ENCODE data around the gene ZNF32. TPM values are rescaled to one million over a fixed set of nuclear protein-coding genes. Genes with fewer than 3 reads are reported as not detected.
"Not testable (repeated sequence)": the region's sequence is repeated elsewhere in the genome, so short reads cannot be mapped to it uniquely, and the experiment has no call there.

ZNF32 gene
- total RNA-seq, 1 donor from 2014 or later, result 50.1 TPM

DNA sequence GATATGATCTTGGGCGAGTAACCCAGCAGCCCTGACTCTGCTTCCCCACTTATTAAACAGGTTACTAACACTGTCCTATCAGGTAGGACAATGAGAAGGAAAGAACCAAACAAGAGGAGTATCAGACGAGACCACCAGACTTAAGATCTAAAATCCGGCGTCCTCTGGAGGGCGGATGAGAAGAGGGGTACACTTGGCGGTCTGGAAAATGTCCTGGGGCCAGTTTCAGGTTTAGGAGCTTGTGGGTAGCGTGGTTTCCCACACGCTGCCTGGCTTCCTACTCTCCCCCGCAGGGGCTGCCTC, 635 bp downstream of the ZNF32 start:
- H3K9me3 ChIP-seq (ENCODE audit: control insufficient read depth in 3 of 3, low read length in 3 of 3), result peaks cover 22 to 37% (median 23%) of the 10 kb centered on the region in 3 donors
- peaks cover 9 to 13% (median 13%) of the 10 kb centered on the region in 3 donors for H3K4me1 ChIP-seq (ENCODE audit: control insufficient read depth in 3 of 3, insufficient read depth in 3 of 3, low read length in 3 of 3)
- peaks cover 30 to 40% (median 33%) of the 10 kb centered on the region in 3 donors for H3K36me3 ChIP-seq (ENCODE audit: control insufficient read depth in 3 of 3, insufficient read depth in 3 of 3, low read length in 3 of 3)
- H3K4me3 ChIP-seq (ENCODE audit: low read length in 3 of 3), result peak overlapping the region; percentile 85 to 92 (median 88)
- H3K9ac ChIP-seq (ENCODE audit: low read depth in 1 of 3, low read length in 3 of 3), result peak overlapping the region; percentile 81 to 92 (median 89)
- H3K27me3 ChIP-seq (ENCODE audit: control insufficient read depth in 3 of 3, insufficient read depth in 3 of 3, low read length in 3 of 3), result no peaks in the 10 kb centered on the region
- H3K27ac ChIP-seq (ENCODE audit: low read depth, low read length), result peak overlapping the region; percentile 63

DNA sequence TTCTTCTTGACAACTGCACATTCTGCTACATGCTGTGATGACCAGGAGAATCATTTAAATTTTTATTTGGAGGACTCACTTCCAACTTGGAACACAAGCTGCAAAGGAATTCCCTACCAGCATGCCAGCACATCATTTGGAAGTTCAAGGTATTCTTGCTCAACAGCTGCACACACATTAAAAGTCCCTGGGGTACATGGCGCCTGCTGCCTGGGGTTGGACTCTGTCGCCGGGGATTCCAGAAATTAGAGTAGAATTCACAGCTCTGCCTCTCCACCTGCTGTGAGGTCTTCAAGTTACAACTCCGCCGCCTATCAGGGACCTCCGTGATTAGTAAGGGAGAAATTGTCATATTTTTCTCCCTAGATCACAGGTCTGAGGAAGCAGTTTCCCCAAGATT, 1.1 kb downstream of the ZNF32 start:
- Histone ChIP-seq H3K27me3 (ENCODE audit: control insufficient read depth in 3 of 3, insufficient read depth in 3 of 3, low read length in 3 of 3) (no peaks in the 10 kb centered on the region), H3K36me3 (ENCODE audit: control insufficient read depth in 3 of 3, insufficient read depth in 3 of 3, low read length in 3 of 3) (peaks cover 35 to 44% (median 37%) of the 10 kb centered on the region in 3 donors), H3K9ac (ENCODE audit: low read depth in 1 of 3, low read length in 3 of 3) (peak overlapping the region in 2 of 3 donors; percentile 89 to 92), H3K4me3 (ENCODE audit: low read length in 3 of 3) (peak overlapping the region; percentile 85 to 92 (median 88)), H3K9me3 (ENCODE audit: control insufficient read depth in 3 of 3, low read length in 3 of 3) (peaks cover 22 to 41% (median 27%) of the 10 kb centered on the region in 3 donors), H3K27ac (ENCODE audit: low read depth, low read length) (no peak overlapping the region), H3K4me1 (ENCODE audit: control insufficient read depth in 3 of 3, insufficient read depth in 3 of 3, low read length in 3 of 3) (peaks cover 9 to 13% (median 13%) of the 10 kb centered on the region in 3 donors)

DNA sequence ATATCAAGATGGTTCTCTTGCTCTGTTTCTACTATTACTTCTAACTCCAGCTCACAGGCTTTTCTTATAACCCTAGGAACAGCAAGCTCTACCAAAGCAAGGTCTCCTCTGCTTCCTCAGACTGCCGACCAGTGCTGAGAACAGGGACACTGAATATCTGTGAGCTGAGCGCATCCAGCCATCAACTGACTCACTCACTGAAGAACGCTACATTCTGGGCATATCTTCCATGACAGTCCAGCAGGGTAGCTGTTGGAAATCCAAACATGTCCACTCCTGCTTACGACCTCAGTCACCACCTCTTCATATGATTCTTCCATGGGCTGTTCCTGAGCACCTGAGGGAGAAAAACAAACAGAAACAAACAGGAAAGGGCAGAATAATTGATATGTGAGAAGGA, 2.8 kb downstream of the ZNF32 start:
- peaks cover 30 to 53% (median 38%) of the 10 kb centered on the region in 3 donors for H3K9me3 ChIP-seq (ENCODE audit: control insufficient read depth in 3 of 3, low read length in 3 of 3)
- peak overlapping the region in 1 of 3 donors; percentile 45 for H3K4me3 ChIP-seq (ENCODE audit: low read length in 3 of 3)
- H3K36me3 ChIP-seq (ENCODE audit: control insufficient read depth in 3 of 3, insufficient read depth in 3 of 3, low read length in 3 of 3), result peaks cover 43 to 50% (median 48%) of the 10 kb centered on the region in 3 donors
- H3K27ac ChIP-seq (ENCODE audit: low read depth, low read length), result no peak overlapping the region
- peaks cover 9 to 13% (median 13%) of the 10 kb centered on the region in 3 donors for H3K4me1 ChIP-seq (ENCODE audit: control insufficient read depth in 3 of 3, insufficient read depth in 3 of 3, low read length in 3 of 3)
- H3K9ac ChIP-seq (ENCODE audit: low read depth in 1 of 3, low read length in 3 of 3), result no peak overlapping the region
- H3K27me3 ChIP-seq (ENCODE audit: control insufficient read depth in 3 of 3, insufficient read depth in 3 of 3, low read length in 3 of 3), result no peaks in the 10 kb centered on the region

DNA sequence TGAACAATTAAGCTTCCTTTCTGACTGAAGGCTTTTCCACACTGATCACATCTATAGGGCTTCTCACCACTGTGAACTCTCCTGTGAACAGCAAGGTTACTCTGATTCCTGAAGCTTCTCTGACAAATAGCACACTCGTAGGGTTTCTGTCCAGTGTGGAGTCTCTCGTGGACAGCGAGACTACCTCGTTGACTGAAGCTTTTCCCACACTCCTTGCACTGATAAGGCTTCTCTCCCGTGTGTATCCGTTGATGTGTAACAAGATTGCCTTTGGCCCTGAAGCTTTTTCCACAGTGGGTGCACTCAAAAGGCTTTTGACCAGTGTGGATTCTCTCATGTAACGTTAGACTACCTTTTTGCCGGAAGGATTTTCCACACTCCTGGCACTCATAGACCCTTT, 4.4 kb downstream of the ZNF32 start:
- Histone ChIP-seq H3K9ac (ENCODE audit: low read depth in 1 of 3, low read length in 3 of 3) (no peak overlapping the region), H3K27me3 (ENCODE audit: control insufficient read depth in 3 of 3, insufficient read depth in 3 of 3, low read length in 3 of 3) (no peaks in the 10 kb centered on the region), H3K4me3 (ENCODE audit: low read length in 3 of 3) (peak overlapping the region in 2 of 3 donors; percentile 0 to 44), H3K4me1 (ENCODE audit: control insufficient read depth in 3 of 3, insufficient read depth in 3 of 3, low read length in 3 of 3) (peaks cover 5 to 11% (median 9%) of the 10 kb centered on the region in 3 donors), H3K36me3 (ENCODE audit: control insufficient read depth in 3 of 3, insufficient read depth in 3 of 3, low read length in 3 of 3) (peaks cover 43 to 50% (median 48%) of the 10 kb centered on the region in 3 donors), H3K27ac (ENCODE audit: low read depth, low read length) (no peak overlapping the region), H3K9me3 (ENCODE audit: control insufficient read depth in 3 of 3, low read length in 3 of 3) (peaks cover 30 to 53% (median 38%) of the 10 kb centered on the region in 3 donors)

DNA sequence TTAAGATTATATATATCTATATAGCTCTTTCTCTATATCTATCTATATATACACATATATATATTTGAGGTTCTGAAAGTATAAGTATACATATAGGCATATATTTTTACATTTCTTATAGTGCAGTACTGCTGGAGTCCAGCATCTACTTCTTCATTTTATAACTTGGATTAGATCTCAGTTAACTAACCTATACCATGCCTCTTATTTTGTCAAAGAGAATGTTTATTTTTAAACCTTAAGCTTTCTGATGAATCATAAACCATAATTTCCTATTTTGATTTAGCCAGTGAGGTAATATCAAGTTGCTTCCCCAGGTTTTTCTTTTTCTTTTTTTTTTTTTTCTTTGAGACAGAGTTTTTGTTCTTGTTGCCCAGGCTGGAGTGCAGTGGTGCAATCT, 8.1 kb downstream of the ZNF32 start:
- H3K27ac ChIP-seq (ENCODE audit: low read depth, low read length), result no peak overlapping the region
- no peak overlapping the region for H3K4me3 ChIP-seq (ENCODE audit: low read length in 3 of 3)
- H3K36me3 ChIP-seq (ENCODE audit: control insufficient read depth in 3 of 3, insufficient read depth in 3 of 3, low read length in 3 of 3), result peaks cover 36 to 41% (median 36%) of the 10 kb centered on the region in 3 donors
- H3K9me3 ChIP-seq (ENCODE audit: control insufficient read depth in 3 of 3, low read length in 3 of 3), result peaks cover 21 to 46% (median 31%) of the 10 kb centered on the region in 3 donors
- no peaks in the 10 kb centered on the region for H3K4me1 ChIP-seq (ENCODE audit: control insufficient read depth in 3 of 3, insufficient read depth in 3 of 3, low read length in 3 of 3)
- no peak overlapping the region for H3K9ac ChIP-seq (ENCODE audit: low read depth in 1 of 3, low read length in 3 of 3)
- no peaks in the 10 kb centered on the region for H3K27me3 ChIP-seq (ENCODE audit: control insufficient read depth in 3 of 3, insufficient read depth in 3 of 3, low read length in 3 of 3)

DNA sequence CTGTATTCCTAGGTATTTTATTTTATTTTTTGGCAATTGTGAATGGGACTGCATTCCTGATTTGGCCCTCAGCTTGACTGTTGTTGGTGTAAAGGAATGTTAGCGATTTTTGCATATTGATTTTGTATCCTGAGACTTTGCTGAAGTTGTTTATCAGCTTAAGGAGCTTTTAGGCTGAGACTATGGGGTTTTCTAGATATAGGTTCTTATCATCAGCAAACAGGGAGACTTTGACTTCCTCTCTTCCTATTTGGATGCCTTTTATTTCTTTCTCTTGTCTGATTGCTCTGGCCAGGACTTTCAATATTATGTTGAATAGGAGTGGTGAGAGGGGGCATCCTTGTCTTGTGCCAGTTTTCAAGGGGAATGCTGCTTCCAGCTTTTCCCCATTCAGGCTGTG, 12.9 kb downstream of the ZNF32 start:
- not testable (repeated sequence) for H3K4me3 ChIP-seq (ENCODE audit: low read length in 3 of 3); H3K27ac ChIP-seq (ENCODE audit: low read depth, low read length); H3K4me1 ChIP-seq (ENCODE audit: control insufficient read depth in 3 of 3, insufficient read depth in 3 of 3, low read length in 3 of 3); H3K27me3 ChIP-seq (ENCODE audit: control insufficient read depth in 3 of 3, insufficient read depth in 3 of 3, low read length in 3 of 3); H3K36me3 ChIP-seq (ENCODE audit: control insufficient read depth in 3 of 3, insufficient read depth in 3 of 3, low read length in 3 of 3); H3K9me3 ChIP-seq (ENCODE audit: control insufficient read depth in 3 of 3, low read length in 3 of 3); H3K9ac ChIP-seq (ENCODE audit: low read depth in 1 of 3, low read length in 3 of 3)

DNA sequence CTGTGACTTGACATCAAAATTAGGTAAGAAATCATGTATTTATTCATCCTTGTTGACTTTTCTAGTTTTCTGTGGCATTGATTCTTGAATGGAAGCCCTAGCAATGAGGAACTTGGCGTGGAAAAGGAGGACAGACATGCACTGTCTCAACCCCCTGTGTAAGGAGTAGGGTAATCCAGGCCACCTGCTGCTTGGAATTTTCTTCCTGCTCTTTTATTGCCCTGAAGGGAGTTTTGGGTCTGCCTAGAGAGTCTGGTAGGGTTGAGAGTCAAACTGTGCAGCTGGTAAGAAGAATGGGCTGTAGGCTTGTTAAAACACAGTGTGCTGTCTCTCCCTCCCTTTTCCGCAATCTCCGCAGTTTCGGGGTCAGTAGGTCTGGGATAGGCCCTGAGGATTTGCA, 19.7 kb downstream of the ZNF32 start:
- Histone ChIP-seq H3K4me1 (ENCODE audit: control insufficient read depth in 3 of 3, insufficient read depth in 3 of 3, low read length in 3 of 3) (no peaks in the 10 kb centered on the region), H3K4me3 (ENCODE audit: low read length in 3 of 3) (no peak overlapping the region), H3K9me3 (ENCODE audit: control insufficient read depth in 3 of 3, low read length in 3 of 3) (peaks cover 0 to 3% (median 0%) of the 10 kb centered on the region in 3 donors), H3K27me3 (ENCODE audit: control insufficient read depth in 3 of 3, insufficient read depth in 3 of 3, low read length in 3 of 3) (no peaks in the 10 kb centered on the region), H3K9ac (ENCODE audit: low read depth in 1 of 3, low read length in 3 of 3) (no peak overlapping the region), H3K36me3 (ENCODE audit: control insufficient read depth in 3 of 3, insufficient read depth in 3 of 3, low read length in 3 of 3) (no peaks in the 10 kb centered on the region), H3K27ac (ENCODE audit: low read depth, low read length) (no peak overlapping the region)

DNA sequence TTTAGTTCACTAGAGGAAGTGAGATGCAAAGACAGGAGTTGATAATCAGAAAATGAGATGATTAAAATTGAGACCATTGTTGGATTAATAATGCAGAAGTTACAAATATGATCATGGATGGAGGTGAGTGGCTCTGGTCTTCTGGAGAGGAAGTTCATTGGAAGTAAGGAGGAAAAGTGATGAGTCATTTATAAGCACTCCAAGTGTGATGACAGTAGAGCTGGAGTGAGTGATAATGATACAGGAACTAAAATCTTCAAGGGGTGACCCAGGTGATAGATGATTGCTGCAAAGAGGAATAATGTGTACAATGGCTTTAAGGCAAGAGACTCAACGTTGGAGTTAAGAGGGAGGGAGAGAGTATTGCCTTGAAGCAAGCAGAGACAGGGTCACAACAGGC, 20.7 kb downstream of the ZNF32 start:
- Histone ChIP-seq H3K9me3 (ENCODE audit: control insufficient read depth in 3 of 3, low read length in 3 of 3) (peaks cover 0 to 3% (median 0%) of the 10 kb centered on the region in 3 donors), H3K36me3 (ENCODE audit: control insufficient read depth in 3 of 3, insufficient read depth in 3 of 3, low read length in 3 of 3) (no peaks in the 10 kb centered on the region), H3K27me3 (ENCODE audit: control insufficient read depth in 3 of 3, insufficient read depth in 3 of 3, low read length in 3 of 3) (no peaks in the 10 kb centered on the region), H3K4me1 (ENCODE audit: control insufficient read depth in 3 of 3, insufficient read depth in 3 of 3, low read length in 3 of 3) (no peaks in the 10 kb centered on the region), H3K4me3 (ENCODE audit: low read length in 3 of 3) (no peak overlapping the region), H3K9ac (ENCODE audit: low read depth in 1 of 3, low read length in 3 of 3) (no peak overlapping the region), H3K27ac (ENCODE audit: low read depth, low read length) (no peak overlapping the region)

DNA sequence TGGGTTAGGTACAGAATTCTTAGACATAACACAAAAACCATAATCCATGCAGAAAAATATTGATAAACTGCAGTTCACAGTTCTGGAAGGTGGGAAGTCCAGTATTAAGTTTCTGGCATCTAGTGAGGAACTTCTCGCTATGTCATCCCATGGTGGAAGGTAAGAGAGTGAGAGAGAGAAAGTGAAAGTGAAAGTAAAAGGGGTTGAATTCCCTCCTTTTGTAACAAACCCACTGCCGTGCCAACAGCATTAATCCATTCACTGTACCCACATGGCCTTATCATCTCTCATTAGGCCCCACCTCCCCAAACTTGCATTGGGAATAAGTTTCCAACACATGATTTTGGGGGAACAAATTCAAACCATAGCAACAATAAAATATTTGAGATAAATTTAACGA, 25.3 kb downstream of the ZNF32 start:
- H3K4me1 ChIP-seq (ENCODE audit: control insufficient read depth in 3 of 3, insufficient read depth in 3 of 3, low read length in 3 of 3), result no peaks in the 10 kb centered on the region
- H3K27ac ChIP-seq (ENCODE audit: low read depth, low read length), result no peak overlapping the region
- H3K27me3 ChIP-seq (ENCODE audit: control insufficient read depth in 3 of 3, insufficient read depth in 3 of 3, low read length in 3 of 3), result no peaks in the 10 kb centered on the region
- H3K9me3 ChIP-seq (ENCODE audit: control insufficient read depth in 3 of 3, low read length in 3 of 3), result peaks cover 0 to 3% (median 0%) of the 10 kb centered on the region in 3 donors
- H3K4me3 ChIP-seq (ENCODE audit: low read length in 3 of 3), result peak overlapping the region in 2 of 3 donors; percentile 8 to 38
- H3K9ac ChIP-seq (ENCODE audit: low read depth in 1 of 3, low read length in 3 of 3), result no peak overlapping the region
- no peaks in the 10 kb centered on the region for H3K36me3 ChIP-seq (ENCODE audit: control insufficient read depth in 3 of 3, insufficient read depth in 3 of 3, low read length in 3 of 3)

DNA sequence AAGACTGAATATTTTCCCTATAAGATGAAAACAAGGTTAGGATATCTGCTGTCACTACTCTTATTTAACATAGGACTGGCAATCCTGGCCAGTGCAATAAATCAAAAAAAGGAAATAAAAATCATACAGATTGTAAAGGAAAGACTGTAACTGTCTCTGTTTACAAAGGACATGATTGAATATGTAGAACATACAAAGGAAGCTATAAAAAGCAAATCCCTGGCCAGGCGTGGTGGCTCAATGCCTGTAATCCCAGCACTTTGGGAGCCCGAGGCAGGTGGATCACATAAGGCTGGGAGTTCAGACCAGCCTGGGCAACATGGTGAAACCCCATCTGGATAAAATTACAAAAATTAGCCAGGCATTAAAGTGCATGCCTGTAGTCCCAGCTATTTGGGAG, 26.6 kb downstream of the ZNF32 start:
- H3K4me3 ChIP-seq (ENCODE audit: low read length in 3 of 3), result no peak overlapping the region
- no peak overlapping the region for H3K27ac ChIP-seq (ENCODE audit: low read depth, low read length)
- H3K9me3 ChIP-seq (ENCODE audit: control insufficient read depth in 3 of 3, low read length in 3 of 3), result no peaks in the 10 kb centered on the region
- H3K4me1 ChIP-seq (ENCODE audit: control insufficient read depth in 3 of 3, insufficient read depth in 3 of 3, low read length in 3 of 3), result no peaks in the 10 kb centered on the region
- H3K27me3 ChIP-seq (ENCODE audit: control insufficient read depth in 3 of 3, insufficient read depth in 3 of 3, low read length in 3 of 3), result no peaks in the 10 kb centered on the region
- H3K36me3 ChIP-seq (ENCODE audit: control insufficient read depth in 3 of 3, insufficient read depth in 3 of 3, low read length in 3 of 3), result peaks cover 3 to 8% (median 4%) of the 10 kb centered on the region in 3 donors
- H3K9ac ChIP-seq (ENCODE audit: low read depth in 1 of 3, low read length in 3 of 3), result no peak overlapping the region

Data from skeletal muscle tissue (tissue), 4 donors.